ENCODE measurements around the gene EPHA4.

DNA sequence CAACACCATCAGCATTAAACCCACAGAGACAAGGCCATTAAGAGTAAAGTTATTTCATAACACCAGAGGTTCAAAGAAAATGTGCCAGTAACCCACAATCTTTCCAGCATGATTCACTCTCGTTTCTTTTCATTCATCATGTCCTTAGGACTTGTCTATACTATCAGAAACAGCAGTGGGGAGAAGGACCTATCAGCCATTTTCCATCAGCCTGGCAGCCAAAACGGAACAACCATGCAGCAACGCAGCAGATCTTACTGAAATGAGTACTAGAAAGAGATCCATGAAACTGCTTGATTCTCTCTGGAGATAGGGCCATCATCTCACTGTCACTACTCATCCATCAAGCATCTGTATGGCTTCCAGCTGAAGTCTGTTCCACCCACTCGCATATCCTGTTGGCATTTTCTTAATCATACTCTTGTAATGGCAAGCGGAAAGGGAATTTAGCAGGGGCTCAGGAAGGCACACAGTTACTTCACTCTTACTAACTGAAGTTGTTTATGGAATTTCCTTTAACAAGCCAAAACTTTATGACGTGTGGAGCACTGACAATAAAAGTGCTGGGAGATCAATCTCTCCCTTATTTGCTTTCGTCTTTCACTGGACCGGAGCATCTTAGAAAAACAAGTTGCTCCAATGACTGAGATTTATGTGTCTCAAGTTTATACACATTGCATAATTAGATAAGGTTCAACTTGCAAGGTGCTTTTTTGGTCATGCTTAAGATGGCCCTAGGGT lies 69.7 kb downstream of the EPHA4 start:
- TF ChIP-seq, protein P1, sequence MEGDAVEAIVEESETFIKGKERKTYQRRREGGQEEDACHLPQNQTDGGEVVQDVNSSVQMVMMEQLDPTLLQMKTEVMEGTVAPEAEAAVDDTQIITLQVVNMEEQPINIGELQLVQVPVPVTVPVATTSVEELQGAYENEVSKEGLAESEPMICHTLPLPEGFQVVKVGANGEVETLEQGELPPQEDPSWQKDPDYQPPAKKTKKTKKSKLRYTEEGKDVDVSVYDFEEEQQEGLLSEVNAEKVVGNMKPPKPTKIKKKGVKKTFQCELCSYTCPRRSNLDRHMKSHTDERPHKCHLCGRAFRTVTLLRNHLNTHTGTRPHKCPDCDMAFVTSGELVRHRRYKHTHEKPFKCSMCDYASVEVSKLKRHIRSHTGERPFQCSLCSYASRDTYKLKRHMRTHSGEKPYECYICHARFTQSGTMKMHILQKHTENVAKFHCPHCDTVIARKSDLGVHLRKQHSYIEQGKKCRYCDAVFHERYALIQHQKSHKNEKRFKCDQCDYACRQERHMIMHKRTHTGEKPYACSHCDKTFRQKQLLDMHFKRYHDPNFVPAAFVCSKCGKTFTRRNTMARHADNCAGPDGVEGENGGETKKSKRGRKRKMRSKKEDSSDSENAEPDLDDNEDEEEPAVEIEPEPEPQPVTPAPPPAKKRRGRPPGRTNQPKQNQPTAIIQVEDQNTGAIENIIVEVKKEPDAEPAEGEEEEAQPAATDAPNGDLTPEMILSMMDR (IDR thresholded peaks at IDR 0.05), result no peak
- no peak for TF ChIP-seq POLR2A (IDR thresholded peaks at IDR 0.05)

All from thyroid gland (tissue), 4 donors.